ENCODE results near the gene F13A1.
A peak's percentile ranks its signal among the peaks of the same experiment; 100 is the strongest.

Gene F13A1

DNA sequence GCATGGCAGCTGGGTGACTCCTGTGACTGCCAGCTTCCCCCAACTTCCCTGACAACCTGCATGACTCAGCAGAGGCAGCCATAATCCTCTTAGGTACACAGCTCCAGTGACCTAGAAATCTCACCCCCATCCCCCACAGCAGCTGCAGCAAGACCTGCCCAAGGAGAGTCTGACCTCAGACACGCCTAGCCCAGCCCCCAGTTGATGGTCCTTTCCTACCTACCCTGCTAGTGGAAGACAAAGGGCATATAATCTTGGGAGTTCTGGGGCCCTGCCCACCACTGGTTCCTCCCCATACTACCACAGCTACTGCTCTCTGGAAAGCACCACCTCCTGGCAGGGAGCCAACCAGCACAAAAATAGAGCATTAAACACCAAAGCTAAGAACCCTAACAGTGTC, 90.2 kb downstream of the F13A1 start:
- no peak for TF ChIP-seq Cebpa-rat (IDR thresholded peaks at IDR 0.05)
- no peak overlapping the region for H3K4me3 ChIP-seq
- H3K9ac ChIP-seq = no peak overlapping the region
- H3K27me3 ChIP-seq = no peaks in the 10 kb centered on the region
- peaks cover 0 to 93% (median 0%) of the 10 kb centered on the region in 11 experiments; a peak in 4 of 22 replicates for H3K36me3 ChIP-seq
- peaks cover 0 to 100% (median 0%) of the 10 kb centered on the region in 11 experiments; a peak in 3 of 22 replicates for H4K20me1 ChIP-seq
- 0 out of 22 replicates have a peak, but pooled peaks cover 0 to 5% (median 0%) of the 10 kb centered on the region in 11 experiments for H3K9me3 ChIP-seq (replicated peaks in 1 of 11)
- no peak overlapping the region; a peak in 1 of 22 replicates for H3K27ac ChIP-seq
- H3K4me2 ChIP-seq = peak overlapping the region in 3 of 11 experiments; percentile 9 to 22 (median 11); a peak in 3 of 22 replicates
- peaks cover 0 to 6% (median 0%) of the 10 kb centered on the region in 10 experiments; a peak in 3 of 20 replicates for H3K4me1 ChIP-seq

GRCh38 chr6:6227896-6228295, 92.6 kb downstream of the F13A1 start:
- Histone ChIP-seq H4K20me1 (peaks cover 0 to 100% (median 0%) of the 10 kb centered on the region in 11 experiments; a peak in 3 of 22 replicates), H3K9ac (no peak overlapping the region), H3K36me3 (peaks cover 0 to 98% (median 0%) of the 10 kb centered on the region in 11 experiments; a peak in 4 of 22 replicates), H3K4me2 (no peak overlapping the region), H3K9me3 (replicated peaks in 1 of 11) (0 out of 22 replicates have a peak, but pooled peaks cover 0 to 5% (median 0%) of the 10 kb centered on the region in 11 experiments), H3K4me1 (peaks cover 0 to 6% (median 0%) of the 10 kb centered on the region in 10 experiments; a peak in 2 of 20 replicates), H3K27me3 (no peaks in the 10 kb centered on the region), H3K4me3 (no peak overlapping the region), H3K27ac (no peak overlapping the region)
- TF ChIP-seq Cebpa-rat (IDR thresholded peaks at IDR 0.05) = no peak

DNA sequence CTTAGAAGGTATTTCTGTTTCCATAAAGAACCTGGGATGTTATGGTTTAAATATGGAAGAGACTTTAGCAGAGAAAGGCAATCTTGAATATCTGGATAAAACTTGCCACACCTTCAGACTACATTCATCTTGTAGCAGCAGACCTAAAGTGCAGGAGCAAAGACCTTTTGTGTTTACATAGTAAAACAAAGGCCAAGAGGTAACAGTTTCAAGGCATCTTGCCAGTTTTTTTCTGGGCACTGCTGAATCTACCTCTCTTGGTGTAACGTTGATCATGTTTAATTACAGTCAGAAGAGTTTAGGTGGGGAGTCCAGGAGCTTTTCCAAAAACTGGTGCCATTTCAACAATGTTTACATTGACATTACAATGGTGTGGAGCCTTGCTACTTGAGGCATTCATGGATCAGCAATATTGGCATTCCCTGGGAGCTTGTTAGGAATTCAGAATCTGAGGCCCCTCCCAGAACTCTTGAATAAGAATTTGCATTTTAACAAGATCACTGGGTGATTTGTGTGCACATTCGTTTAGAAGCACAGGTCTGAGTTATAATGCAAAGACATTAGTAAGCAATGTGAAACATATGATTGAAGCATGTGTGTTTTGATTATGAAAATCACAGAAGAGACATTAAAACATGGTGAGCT, 94.5 kb downstream of the F13A1 start:
- peaks cover 0 to 100% (median 0%) of the 10 kb centered on the region in 11 experiments; a peak in 3 of 22 replicates for H4K20me1 ChIP-seq
- H3K9ac ChIP-seq = no peak overlapping the region
- H3K36me3 ChIP-seq = peaks cover 0 to 99% (median 0%) of the 10 kb centered on the region in 11 experiments; a peak in 4 of 22 replicates
- H3K27me3 ChIP-seq = no peaks in the 10 kb centered on the region
- H3K9me3 ChIP-seq (replicated peaks in 1 of 11) = 0 out of 22 replicates have a peak, but pooled peaks cover 0 to 5% (median 0%) of the 10 kb centered on the region in 11 experiments
- no peak overlapping the region for H3K4me2 ChIP-seq
- no peak for TF ChIP-seq Cebpa-rat (IDR thresholded peaks at IDR 0.05)
- H3K4me3 ChIP-seq = no peak overlapping the region
- H3K4me1 ChIP-seq = peaks cover 0 to 6% (median 0%) of the 10 kb centered on the region in 10 experiments; a peak in 2 of 20 replicates
- no peak overlapping the region for H3K27ac ChIP-seq

DNA sequence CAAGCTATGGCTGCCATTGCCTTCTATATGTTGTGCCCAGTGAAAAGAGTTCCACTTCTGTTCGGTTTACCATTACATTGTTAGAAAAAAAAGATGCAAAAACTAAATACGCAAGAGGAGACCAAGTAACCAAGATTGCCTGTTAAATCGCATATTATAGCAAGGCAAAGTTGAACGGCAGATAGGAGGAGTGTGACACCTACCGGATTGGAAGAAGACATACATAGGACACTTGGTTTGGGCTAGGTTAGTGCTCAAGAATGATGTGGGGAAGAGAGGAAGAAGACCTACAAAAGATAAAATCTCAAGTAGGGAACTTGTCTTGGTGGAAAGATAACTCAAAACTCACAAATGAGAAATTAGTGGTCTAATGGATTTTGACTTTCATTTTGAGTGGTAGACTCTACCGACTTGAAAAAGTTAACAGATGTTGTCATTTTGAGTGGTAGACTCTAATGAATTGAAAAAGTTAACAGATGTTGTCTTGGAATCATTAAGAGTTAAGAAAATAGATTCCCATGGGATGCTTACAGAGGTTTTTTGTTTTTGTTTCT, 95.5 kb downstream of the F13A1 start:
- Histone ChIP-seq H3K4me2 (no peak overlapping the region), H4K20me1 (peaks cover 0 to 100% (median 0%) of the 10 kb centered on the region in 11 experiments; a peak in 3 of 22 replicates), H3K4me1 (peaks cover 0 to 2% (median 0%) of the 10 kb centered on the region in 10 experiments; a peak in 2 of 20 replicates), H3K9ac (no peak overlapping the region), H3K36me3 (peaks cover 0 to 99% (median 0%) of the 10 kb centered on the region in 11 experiments; a peak in 4 of 22 replicates), H3K27me3 (no peaks in the 10 kb centered on the region), H3K27ac (no peak overlapping the region), H3K4me3 (no peak overlapping the region), H3K9me3 (replicated peaks in 1 of 11) (0 out of 22 replicates have a peak, but pooled peaks cover 0 to 4% (median 0%) of the 10 kb centered on the region in 11 experiments)
- no peak for TF ChIP-seq Cebpa-rat (IDR thresholded peaks at IDR 0.05)

- H3K4me2 ChIP-seq = no peak overlapping the region
- no peaks in the 10 kb centered on the region for H3K27me3 ChIP-seq
- peaks cover 0 to 95% (median 0%) of the 10 kb centered on the region in 11 experiments; a peak in 2 of 22 replicates for H4K20me1 ChIP-seq
- H3K9me3 ChIP-seq (replicated peaks in 1 of 11) = no peaks in the 10 kb centered on the region
- TF ChIP-seq Cebpa-rat (IDR thresholded peaks at IDR 0.05) = no peak
- no peaks in the 10 kb centered on the region for H3K4me1 ChIP-seq
- H3K27ac ChIP-seq = no peak overlapping the region
- peaks cover 0 to 96% (median 0%) of the 10 kb centered on the region in 11 experiments; a peak in 4 of 22 replicates for H3K36me3 ChIP-seq
- H3K4me3 ChIP-seq = no peak overlapping the region
- no peak overlapping the region for H3K9ac ChIP-seq
Observed at GRCh38 chr6:6221787-6222535, 98.5 kb downstream of the F13A1 start.

GRCh38 chr6:6220718-6221117, 99.7 kb downstream of the F13A1 start:
- H4K20me1 ChIP-seq = peaks cover 0 to 83% (median 0%) of the 10 kb centered on the region in 11 experiments; a peak in 2 of 22 replicates
- H3K27me3 ChIP-seq = no peaks in the 10 kb centered on the region
- H3K4me3 ChIP-seq = no peak overlapping the region
- H3K36me3 ChIP-seq = peaks cover 0 to 84% (median 0%) of the 10 kb centered on the region in 11 experiments; a peak in 4 of 22 replicates
- no peak overlapping the region for H3K4me2 ChIP-seq
- H3K4me1 ChIP-seq = no peaks in the 10 kb centered on the region
- no peak overlapping the region for H3K9ac ChIP-seq
- H3K27ac ChIP-seq = no peak overlapping the region
- H3K9me3 ChIP-seq (replicated peaks in 1 of 11) = no peaks in the 10 kb centered on the region
- no peak for TF ChIP-seq Cebpa-rat (IDR thresholded peaks at IDR 0.05)

DNA sequence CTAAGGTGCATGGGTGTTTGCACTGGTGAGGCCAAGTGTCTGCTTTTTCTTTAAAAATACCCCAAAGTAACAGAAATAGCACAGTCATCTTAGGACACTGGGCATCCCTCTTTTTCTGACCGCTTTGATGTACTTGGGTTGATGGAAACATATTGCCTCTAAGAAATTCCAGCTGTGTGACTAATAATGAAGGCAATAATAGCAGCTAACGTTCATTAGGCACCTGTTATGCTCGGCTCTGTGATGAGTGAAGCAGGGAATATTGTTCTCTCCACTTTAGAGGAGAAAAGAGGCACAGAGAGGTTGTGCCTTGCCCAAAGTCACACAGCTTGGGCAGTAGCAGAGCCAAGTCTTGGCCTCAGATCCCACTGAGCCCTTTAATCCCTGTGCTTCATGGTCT, 100.7 kb downstream of the F13A1 start:
- no peaks in the 10 kb centered on the region for H3K27me3 ChIP-seq
- peaks cover 0 to 73% (median 0%) of the 10 kb centered on the region in 11 experiments; a peak in 2 of 22 replicates for H4K20me1 ChIP-seq
- no peak overlapping the region for H3K9ac ChIP-seq
- H3K9me3 ChIP-seq (replicated peaks in 1 of 11) = no peaks in the 10 kb centered on the region
- no peak overlapping the region for H3K4me3 ChIP-seq
- H3K4me1 ChIP-seq = no peaks in the 10 kb centered on the region
- H3K4me2 ChIP-seq = no peak overlapping the region
- H3K27ac ChIP-seq = no peak overlapping the region
- no peak for TF ChIP-seq Cebpa-rat (IDR thresholded peaks at IDR 0.05)
- peaks cover 0 to 74% (median 0%) of the 10 kb centered on the region in 11 experiments; a peak in 4 of 22 replicates for H3K36me3 ChIP-seq

- no peak overlapping the region for H3K27ac ChIP-seq
- no peak for TF ChIP-seq Cebpa-rat (IDR thresholded peaks at IDR 0.05)
- peaks cover 0 to 64% (median 0%) of the 10 kb centered on the region in 11 experiments; a peak in 4 of 22 replicates for H3K36me3 ChIP-seq
- no peak overlapping the region for H3K9ac ChIP-seq
- no peak overlapping the region for H3K4me2 ChIP-seq
- no peaks in the 10 kb centered on the region for H3K4me1 ChIP-seq
- H4K20me1 ChIP-seq = peaks cover 0 to 63% (median 0%) of the 10 kb centered on the region in 11 experiments; a peak in 2 of 22 replicates
- H3K4me3 ChIP-seq = no peak overlapping the region
- H3K9me3 ChIP-seq (replicated peaks in 1 of 11) = no peaks in the 10 kb centered on the region
- no peaks in the 10 kb centered on the region for H3K27me3 ChIP-seq
Observed at GRCh38 chr6:6218759-6219085, 101.7 kb downstream of the F13A1 start.

All from BLaER1 treated with 17β-estradiol and CSF1 and Interleukin-3, amounts not matched to agents 10 nM and 100 nM (cell line).